Keratinocyte (primary cell): ENCODE data around the gene MYO1D. TPM values are rescaled to one million over a fixed set of nuclear protein-coding genes. Genes with fewer than 3 reads are reported as not detected.

Experiments used
- DNase-seq: peaks from one replicate; pipeline ENCODE4 v3.0.0-alpha.2; 2011; ENCODE audit warnings: low read depth, missing footprints, low spot score
- FAIRE-seq: peaks from 2 replicates; lab custom pipeline; 2011; peaks lifted over from hg19 to GRCh38; lab: Jason Lieb, UNC
- H2AFZ ChIP-seq: 2 replicates; pipeline ENCODE4 v1.6.0; 2012; ENCODE audit warnings: low read length, control low read depth, inconsistent platforms; ENCODE audit not compliant: control insufficient read depth
- H3K27ac ChIP-seq: 2 replicates; pipeline ENCODE4 v1.5.1; 2011; ENCODE audit warnings: low read length; ENCODE audit not compliant: control insufficient read depth, insufficient read depth
- H3K27me3 ChIP-seq: 3 replicates; pipeline ENCODE4 v1.6.0; 2011; ENCODE audit warnings: low read length; ENCODE audit not compliant: control insufficient read depth, insufficient read depth; ENCODE audit errors: extremely low read depth
- H3K36me3 ChIP-seq, 2 experiments: 2 replicates in 1 of 2; 3 replicates in 1 of 2; pipeline ENCODE4 v1.5.1; 2011; ENCODE audit warnings: low read length in 2 of 2, mild to moderate bottlenecking in 1 of 2; ENCODE audit not compliant: control insufficient read depth in 2 of 2, insufficient read depth in 2 of 2; ENCODE audit errors: extremely low read depth in 1 of 2
- H3K4me1 ChIP-seq: 3 replicates; pipeline ENCODE4 v1.5.1; 2011; ENCODE audit warnings: low read length; ENCODE audit not compliant: control insufficient read depth, insufficient read depth; ENCODE audit errors: extremely low read depth
- H3K4me2 ChIP-seq: 3 replicates; pipeline ENCODE4 v1.6.0; 2011; ENCODE audit warnings: low read depth, low read length; ENCODE audit not compliant: control insufficient read depth, insufficient read depth; ENCODE audit errors: extremely low read depth
- H3K4me3 ChIP-seq, 3 experiments: fragments of 200-600 bp in 1 of 3; sonication (generic) in 1 of 3; 2 replicates in 2 of 3; 3 replicates in 1 of 3; pipeline ENCODE4 v1.5.1; 2011 to 2016; ENCODE audit warnings: low read length in 3 of 3, mild to moderate bottlenecking in 3 of 3, control low read depth in 2 of 3, inconsistent platforms in 1 of 3, low read depth in 1 of 3, mixed read lengths in 1 of 3, mixed run types in 1 of 3, moderate library complexity in 1 of 3; ENCODE audit not compliant: control insufficient read depth in 2 of 3, insufficient read depth in 2 of 3; ENCODE audit errors: extremely low read depth in 1 of 3
- H3K79me2 ChIP-seq: 2 replicates; pipeline ENCODE4 v1.6.0; 2012; ENCODE audit warnings: low read length; ENCODE audit not compliant: control insufficient read depth, insufficient read depth
- H3K9ac ChIP-seq: 3 replicates; pipeline ENCODE4 v1.6.0; 2011; ENCODE audit warnings: low read length; ENCODE audit not compliant: control insufficient read depth, insufficient read depth; ENCODE audit errors: extremely low read depth
- H3K9me1 ChIP-seq: 3 replicates; pipeline ENCODE4 v1.6.0; 2011; ENCODE audit warnings: low read length; ENCODE audit not compliant: control insufficient read depth, insufficient read depth; ENCODE audit errors: extremely low read depth
- H3K9me3 ChIP-seq: 2 replicates; pipeline ENCODE4 v1.5.1; 2012; ENCODE audit warnings: low read depth, low read length; ENCODE audit not compliant: control insufficient read depth
- H4K20me1 ChIP-seq: 3 replicates; pipeline ENCODE4 v1.6.0; 2011; ENCODE audit warnings: low read length; ENCODE audit not compliant: control insufficient read depth, insufficient read depth; ENCODE audit errors: extremely low read depth
- EZH2 ChIP-seq: IDR thresholded peaks from one replicate; pipeline ENCODE4 v1.6.1; 2012; ENCODE audit warnings: inconsistent platforms, mild to moderate bottlenecking, low read length, moderate library complexity
- dilution Hi-C: fragments of 300-500 bp; cut with MboI; formaldehyde crosslinking; loops from one replicate; pipeline ENCODE4 v1.7.0; 2020; ENCODE audit warnings: low sequenced_read_pairs; ENCODE audit not compliant: extremely low pct_ligation_motif_present
- polyA plus RNA-seq, 5 experiments: library from polyadenylated mRNA; depleted of rRNA in 3 of 5; stranded (reverse) in 3 of 5; stranded (forward) in 1 of 5; unstranded in 1 of 5; fragments of >200 nt; gene quantifications; 1 replicate in 1 of 5; 2 replicates in 3 of 5; 3 replicates in 1 of 5; pipeline versions ENCODE4 v1.2.1 to v1.2.3, GENCODE V29; 2011 to 2012; ENCODE audit warnings: missing spikeins in 2 of 5, low read depth in 1 of 5, low replicate concordance in 1 of 5
- TF ChIP-seq, protein P1 (sequence below), 3 experiments: IDR thresholded peaks in 1 of 3; conservative IDR thresholded peaks in 1 of 3; optimal IDR thresholded peaks in 1 of 3; 2 replicates in 2 of 3; 3 replicates in 1 of 3; pipeline versions ENCODE3 to v1.5.1; 2011; ENCODE audit warnings: low read length in 3 of 3, mild to moderate bottlenecking in 3 of 3, moderate library complexity in 2 of 3, control low read depth in 1 of 3, inconsistent platforms in 1 of 3; ENCODE audit not compliant: insufficient read depth in 2 of 3; ENCODE audit errors: extremely low read depth in 1 of 3

The MYO1D gene
- polyA plus RNA-seq, 1 donor (not counting 4 experiments of a cell fraction or from before 2014, with no cell fraction given) = 33.7 TPM

DNA sequence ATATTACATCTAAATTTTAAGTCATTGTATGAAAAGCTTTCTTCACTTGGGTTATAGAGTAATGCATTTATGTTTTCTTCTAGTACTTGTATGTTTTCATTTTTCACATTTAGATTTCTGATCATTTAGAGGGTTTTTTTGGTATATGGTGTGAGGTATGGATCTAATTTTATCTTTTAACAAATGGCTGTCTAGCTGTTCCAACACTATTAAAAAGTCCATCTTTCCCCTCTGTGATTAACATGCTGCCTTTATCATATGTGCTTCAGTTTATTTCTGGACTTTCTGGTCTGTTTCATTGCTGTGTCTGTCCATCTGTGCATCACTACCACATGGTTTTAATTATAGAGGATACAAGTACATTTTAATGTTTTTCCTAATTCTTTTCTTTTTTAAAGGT, 163.8 kb downstream of the MYO1D start:
- TF ChIP-seq EZH2 = no peak
- TF ChIP-seq, protein P1, sequence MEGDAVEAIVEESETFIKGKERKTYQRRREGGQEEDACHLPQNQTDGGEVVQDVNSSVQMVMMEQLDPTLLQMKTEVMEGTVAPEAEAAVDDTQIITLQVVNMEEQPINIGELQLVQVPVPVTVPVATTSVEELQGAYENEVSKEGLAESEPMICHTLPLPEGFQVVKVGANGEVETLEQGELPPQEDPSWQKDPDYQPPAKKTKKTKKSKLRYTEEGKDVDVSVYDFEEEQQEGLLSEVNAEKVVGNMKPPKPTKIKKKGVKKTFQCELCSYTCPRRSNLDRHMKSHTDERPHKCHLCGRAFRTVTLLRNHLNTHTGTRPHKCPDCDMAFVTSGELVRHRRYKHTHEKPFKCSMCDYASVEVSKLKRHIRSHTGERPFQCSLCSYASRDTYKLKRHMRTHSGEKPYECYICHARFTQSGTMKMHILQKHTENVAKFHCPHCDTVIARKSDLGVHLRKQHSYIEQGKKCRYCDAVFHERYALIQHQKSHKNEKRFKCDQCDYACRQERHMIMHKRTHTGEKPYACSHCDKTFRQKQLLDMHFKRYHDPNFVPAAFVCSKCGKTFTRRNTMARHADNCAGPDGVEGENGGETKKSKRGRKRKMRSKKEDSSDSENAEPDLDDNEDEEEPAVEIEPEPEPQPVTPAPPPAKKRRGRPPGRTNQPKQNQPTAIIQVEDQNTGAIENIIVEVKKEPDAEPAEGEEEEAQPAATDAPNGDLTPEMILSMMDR (optimal IDR thresholded peaks at IDR 0.05 in 1 of 3, IDR thresholded peaks at IDR 0.05 in 1 of 3, conservative IDR thresholded peaks at IDR 0.05 in 1 of 3; ENCODE audit: extremely low read depth in 1 of 3, insufficient read depth in 2 of 3, low read length in 3 of 3) = no peak
- dilution Hi-C loops = no loop called here

DNA sequence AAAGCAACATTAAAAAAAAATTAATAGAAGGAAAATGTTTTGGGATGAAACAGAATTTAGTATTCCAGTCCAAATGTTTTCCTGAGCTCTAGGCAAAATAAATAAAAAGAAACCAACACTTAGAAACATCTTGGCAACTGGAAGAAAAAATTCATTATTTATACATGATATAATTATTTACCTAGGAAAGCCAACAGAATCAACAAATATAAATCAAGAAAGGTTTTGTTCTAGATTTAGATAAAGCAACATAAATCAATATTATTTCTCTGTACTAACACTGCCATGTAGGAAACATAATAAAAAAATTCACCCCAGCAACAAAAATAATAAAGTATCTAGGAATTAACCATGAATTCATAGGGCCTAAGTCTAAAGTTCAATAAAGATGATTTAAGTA, 167.4 kb downstream of the MYO1D start:
- no peak overlapping the region for H3K4me3 ChIP-seq
- no peak overlapping the region for H2AFZ ChIP-seq
- H3K27ac ChIP-seq = no peak overlapping the region
- TF ChIP-seq EZH2 = no peak
- TF ChIP-seq, protein P1 (optimal IDR thresholded peaks at IDR 0.05 in 1 of 3, IDR thresholded peaks at IDR 0.05 in 1 of 3, conservative IDR thresholded peaks at IDR 0.05 in 1 of 3; ENCODE audit: extremely low read depth in 1 of 3, insufficient read depth in 2 of 3, low read length in 3 of 3) = no peak
- no peaks in the 10 kb centered on the region for H3K27me3 ChIP-seq
- FAIRE-seq (no peak), DNase-seq (no peak)
- no peaks in the 10 kb centered on the region for H3K9me1 ChIP-seq
- H3K36me3 ChIP-seq = no peaks in the 10 kb centered on the region
- no peak overlapping the region for H3K4me2 ChIP-seq
- dilution Hi-C loops = no loop called here
- H4K20me1 ChIP-seq = no peaks in the 10 kb centered on the region
- H3K79me2 ChIP-seq = no peaks in the 10 kb centered on the region
- no peaks in the 10 kb centered on the region for H3K4me1 ChIP-seq
- no peak overlapping the region for H3K9ac ChIP-seq
- no peaks in the 10 kb centered on the region for H3K9me3 ChIP-seq

More for the DNA sequence above, 163.8 kb downstream of the MYO1D start:
- H3K27ac ChIP-seq = no peak overlapping the region
- H3K4me2 ChIP-seq = no peak overlapping the region
- no peak overlapping the region for H3K4me3 ChIP-seq
- H3K9me3 ChIP-seq = no peaks in the 10 kb centered on the region
- H4K20me1 ChIP-seq = no peaks in the 10 kb centered on the region
- H3K36me3 ChIP-seq = no peaks in the 10 kb centered on the region
- no peaks in the 10 kb centered on the region for H3K9me1 ChIP-seq
- FAIRE-seq = no peak
- no peak for DNase-seq
- no peak overlapping the region for H3K9ac ChIP-seq
- no peak overlapping the region for H2AFZ ChIP-seq
- no peaks in the 10 kb centered on the region for H3K79me2 ChIP-seq
- H3K27me3 ChIP-seq = no peaks in the 10 kb centered on the region
- no peaks in the 10 kb centered on the region for H3K4me1 ChIP-seq
